GM21619 (cell line): ENCODE data around the gene S100A5.
A peak's percentile ranks its signal among the peaks of the same experiment; 100 is the strongest.

Source experiments
- ATAC-seq: cut with Tn5 transposase; IDR thresholded peaks from one replicate; pipeline ENCODE4 v1.9.1; 2021; ENCODE audit not compliant: unreplicated experiment

S100A5 gene

DNA sequence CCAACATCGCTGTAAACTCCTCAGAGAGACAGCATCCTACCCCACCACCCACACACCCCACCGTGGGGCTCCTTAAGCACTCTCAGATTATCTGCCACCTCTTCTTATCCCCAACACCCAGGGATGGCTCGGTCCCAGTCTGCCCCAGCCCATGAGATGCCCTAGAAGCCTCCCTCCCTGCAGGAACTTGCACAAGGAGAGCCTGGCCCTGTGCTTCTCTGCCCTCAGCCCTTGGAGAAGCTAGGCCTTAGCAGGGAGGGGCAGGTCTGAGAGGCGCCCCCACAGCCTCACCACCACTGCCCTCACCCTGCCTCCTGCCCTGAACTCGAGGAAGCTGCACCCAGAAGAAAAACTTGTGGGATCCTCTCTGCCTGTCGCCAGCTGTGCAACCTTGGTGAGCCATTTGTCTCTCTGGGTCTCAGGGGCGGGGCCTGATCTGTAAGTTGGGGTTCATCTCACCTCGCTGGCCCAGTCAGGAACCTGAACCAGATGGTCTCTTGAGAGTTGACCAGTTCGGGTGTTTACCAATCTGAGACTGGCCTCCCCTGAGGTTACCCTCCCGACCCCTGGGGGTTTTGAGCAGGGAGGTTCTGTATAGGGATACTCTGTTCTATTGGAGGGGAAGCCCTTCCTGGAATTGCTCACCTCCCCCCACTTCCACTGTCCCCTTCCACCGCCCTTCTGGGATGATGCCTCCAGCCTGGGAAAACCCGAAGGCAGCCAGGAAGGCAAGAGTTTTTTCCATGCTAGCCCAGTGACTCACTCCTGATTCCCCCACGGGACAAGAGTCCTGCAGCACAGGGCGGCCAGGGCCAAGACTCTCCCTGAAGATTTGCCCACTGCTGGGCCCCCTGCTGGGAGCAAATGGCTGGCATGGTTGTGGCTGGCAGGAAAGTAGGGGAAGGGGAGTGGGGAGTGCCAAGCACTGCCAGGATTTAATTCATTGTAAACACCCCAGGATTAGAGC, 8.3 kb upstream of the S100A5 start, which contains the start of gene S100A3:
Gene S100A3, minus strand, starts transcription at position 537 of the 967 bp plus-strand sequence. CDS start 773 bp downstream, outside the sequence.
- no peak for ATAC-seq

DNA sequence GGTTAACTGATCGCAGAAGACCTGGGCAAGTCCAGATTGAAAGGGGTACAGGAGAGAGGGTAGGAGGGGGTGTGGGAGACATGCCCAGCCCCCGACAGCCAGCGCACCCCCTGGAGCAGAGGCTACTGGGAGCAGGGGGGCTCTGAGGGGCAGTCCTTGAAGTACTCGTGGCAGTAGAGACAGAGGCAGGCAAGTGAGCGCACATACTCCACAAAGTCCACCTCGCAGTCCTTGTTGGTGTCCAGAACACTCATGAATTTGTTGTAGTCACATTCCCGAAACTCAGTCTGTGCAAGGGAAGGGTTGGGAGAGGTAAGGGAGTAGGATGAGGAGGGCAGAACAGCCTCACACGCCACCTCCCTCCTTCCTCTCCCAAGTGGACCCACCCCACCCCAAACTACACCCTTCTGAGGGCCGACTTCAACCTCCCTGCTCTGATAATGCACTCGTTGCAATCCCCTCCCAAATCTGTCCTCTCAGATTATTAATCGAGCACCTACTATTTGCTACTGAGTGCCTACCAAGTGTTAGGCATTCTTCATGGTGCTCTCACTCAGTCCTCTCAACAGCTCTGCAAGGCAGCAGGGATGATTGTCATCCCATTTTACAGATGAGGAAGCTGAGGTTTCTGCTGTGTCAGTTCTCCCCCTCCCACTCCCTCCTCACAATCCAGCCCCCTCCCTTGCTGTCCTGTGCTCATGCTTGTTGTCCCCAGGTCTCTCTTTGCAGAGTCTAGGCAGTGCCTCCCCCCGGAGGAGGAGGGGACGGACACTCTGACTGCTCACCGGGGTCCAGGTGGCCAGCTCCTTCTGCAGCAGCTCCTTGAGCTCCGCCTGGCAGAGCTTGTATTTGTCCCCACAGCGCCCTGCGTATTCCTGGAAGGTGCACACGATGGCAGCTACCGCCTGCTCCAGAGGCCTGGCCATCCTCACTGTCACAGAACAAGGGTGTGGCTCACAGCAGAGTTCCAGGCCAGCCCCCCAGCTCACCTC, 7.1 kb upstream of the S100A5 start:
- ATAC-seq: no peak

DNA sequence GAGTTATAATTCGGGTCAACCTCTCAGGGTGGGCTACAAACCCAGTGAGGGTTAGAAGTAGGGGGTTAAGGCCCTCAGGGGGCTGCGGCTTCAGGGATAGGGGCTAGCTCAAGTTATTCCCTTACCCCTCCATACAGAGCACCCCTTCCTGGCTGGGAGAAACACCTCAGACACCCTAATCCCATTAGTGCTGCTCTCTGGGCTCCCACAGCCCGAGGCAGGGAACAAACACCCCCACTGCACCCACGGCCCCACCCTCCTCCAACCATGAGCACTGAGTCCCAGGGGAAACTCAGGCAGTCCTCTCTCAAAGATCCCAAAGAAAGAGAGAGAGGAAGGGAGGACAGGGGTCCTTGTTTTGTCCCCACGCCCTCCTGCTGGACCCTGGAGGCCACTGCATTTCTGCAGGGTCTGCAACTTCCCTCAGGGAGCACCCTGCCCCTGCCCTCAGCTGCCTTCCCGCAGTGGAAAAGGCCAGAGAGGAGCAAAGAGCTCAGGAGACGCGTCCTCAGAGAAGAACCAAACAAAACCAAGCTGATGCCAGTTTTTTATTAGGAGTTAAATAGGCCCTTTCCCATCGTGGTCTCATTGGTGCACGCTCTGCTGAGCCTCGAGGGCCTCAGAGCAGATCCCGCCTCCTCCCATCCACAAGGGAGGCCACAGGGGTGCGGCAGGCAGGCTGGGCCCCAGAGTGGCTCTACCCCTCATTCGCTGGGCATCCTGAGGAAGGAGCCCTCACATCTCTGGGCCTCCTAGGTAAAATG, 6.2 kb upstream of the S100A5 start:
- no peak for ATAC-seq

DNA sequence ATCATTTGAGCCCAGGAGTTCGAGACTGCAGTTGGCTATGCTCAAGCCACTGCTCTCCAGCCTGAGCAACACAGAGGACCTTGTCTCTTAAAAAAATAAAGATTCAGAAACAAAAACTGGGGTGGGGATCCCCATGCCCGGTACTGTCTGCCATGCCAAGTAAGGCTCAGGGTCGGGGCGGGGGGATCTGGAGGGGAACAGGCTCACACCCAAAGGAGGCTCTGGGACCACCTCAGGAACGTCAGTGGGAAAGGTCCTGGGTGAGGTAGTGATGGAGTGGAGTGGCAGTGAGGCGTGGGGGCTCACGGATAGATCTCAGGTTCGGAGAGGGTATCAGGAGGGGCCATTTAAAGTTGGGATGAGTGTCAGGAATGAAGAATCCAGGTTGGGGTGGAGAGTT, 5.6 kb upstream of the S100A5 start:
- ATAC-seq: no peak

DNA sequence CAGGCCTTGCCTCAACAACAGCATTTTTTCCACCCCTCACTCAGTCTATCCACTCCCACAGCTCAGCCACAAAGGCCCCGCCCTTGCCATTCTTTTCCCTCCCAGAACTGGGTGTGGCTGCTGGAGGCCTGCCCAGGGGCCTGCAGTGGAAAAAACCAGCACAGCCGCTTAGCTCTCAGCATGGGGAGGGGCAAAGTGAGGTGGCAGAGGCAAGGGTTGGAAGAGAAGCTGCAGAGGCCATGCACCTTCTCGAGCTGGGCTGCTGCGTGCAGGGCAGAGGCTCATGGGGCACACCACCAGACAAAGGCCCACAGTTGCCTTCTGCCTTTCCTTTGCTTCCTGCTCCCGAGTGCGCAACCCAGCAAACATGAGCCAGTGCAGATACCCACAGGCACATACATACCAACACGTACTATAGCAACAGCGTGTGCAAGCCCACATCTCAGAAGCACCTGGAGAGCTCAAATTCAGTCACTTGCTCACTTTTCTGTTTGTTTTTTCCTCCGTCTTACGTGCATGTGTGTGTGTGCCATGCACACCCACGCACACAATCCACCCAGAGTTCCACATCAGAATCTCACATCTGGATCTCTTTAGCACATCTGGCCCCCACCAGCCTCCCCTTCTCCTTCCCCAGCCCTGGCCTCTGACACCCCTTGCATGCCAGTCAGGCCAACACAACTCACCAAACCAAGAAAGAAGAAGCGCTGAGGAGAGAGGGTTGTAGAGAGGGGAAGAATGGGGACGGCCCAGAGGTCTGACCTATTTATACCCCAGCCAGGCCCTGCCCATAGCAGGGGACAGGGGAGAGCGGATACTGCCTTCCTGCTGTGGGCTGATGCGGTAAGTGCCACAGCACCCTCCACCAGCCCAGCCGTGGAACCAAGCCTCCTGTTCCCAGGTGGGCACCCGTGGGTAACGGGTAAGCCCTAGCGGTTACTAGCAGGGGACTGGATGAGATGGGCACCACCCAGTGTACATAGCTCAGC, 4.6 kb upstream of the S100A5 start, which contains the start of gene S100A4:
Gene S100A4, minus strand, starts transcription at position 740 of the 989 bp plus-strand sequence. CDS start 1,012 bp downstream, outside the sequence.
- no peak for ATAC-seq

DNA sequence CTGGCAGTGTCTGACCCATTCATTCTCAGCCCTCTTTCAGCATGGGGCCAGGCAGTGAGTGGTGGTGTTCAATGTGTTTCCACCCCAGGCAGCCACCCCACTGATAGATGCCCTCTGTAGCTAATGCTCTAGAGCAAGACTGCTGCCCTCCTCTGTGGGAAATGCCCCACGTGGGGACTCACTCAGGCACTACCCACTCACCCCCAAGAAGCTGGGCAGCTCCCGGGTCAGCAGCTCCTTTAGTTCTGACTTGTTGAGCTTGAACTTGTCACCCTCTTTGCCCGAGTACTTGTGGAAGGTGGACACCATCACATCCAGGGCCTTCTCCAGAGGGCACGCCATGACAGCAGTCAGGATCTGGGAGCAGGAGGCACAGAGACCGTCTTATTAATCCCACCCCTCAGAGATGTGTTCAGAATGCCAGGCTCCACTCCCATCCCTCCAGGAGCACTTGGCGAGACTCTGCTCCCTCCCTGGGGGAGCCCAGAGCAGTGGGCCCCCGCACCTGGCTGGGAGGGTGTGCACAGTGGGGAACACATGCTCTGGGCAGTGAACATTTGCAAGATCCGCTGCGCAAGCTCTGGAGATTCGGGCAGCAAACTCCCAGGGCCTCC, 3.8 kb upstream of the S100A5 start:
- ATAC-seq: no peak

DNA sequence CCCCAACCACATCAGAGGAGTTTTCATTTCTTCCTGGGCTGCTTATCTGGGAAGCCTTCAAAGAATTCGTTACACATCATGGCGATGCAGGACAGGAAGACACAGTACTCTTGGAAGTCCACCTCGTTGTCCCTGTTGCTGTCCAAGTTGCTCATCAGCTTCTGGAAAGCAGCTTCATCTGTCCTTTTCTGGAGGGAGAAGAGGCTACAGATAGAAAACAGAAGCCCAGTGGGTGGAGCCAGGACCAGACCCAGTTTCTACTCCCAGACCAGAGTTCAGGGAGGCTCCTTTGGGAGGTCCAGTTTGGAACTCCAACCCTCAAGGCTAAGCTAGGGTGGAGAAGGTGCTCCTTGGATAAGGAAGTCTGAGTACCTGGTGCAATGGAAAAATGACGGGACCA, 3.0 kb upstream of the S100A5 start:
- ATAC-seq: no peak

DNA sequence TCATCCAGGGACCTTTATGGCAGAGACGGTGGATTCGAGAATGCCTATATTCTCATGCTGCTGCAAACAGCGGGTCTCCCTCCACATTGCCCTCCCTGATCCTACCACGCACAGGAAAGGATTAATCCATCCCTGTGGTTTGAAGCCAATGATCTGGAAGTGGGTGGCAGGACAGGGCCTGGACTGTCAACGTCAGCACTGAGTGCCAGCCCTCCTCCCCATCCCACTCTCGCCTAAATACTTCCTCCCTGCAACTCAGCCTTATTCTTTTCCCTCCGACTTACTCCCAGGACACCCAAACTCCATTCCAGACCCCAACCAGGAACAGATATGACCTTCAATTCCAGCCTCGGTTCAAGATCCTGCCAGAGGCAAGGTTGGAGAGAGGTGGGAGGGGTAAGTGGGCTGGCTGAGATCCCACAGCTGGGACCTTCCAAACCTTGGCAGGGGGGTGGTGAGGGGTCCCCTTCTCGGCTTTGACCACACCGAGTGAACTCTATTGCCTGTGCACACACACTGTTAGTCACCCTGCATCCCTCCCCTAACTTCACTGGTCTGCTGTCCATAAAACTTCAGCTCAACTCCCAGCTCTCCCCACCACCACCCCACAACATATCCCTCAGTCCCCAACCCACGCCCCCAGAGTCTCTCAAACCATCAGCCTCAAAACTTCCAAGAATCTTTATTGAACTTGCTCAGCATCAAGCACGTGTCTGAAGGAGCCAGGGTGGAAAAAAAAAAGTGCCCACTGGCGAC, 2.4 kb upstream of the S100A5 start:
- ATAC-seq: no peak

DNA sequence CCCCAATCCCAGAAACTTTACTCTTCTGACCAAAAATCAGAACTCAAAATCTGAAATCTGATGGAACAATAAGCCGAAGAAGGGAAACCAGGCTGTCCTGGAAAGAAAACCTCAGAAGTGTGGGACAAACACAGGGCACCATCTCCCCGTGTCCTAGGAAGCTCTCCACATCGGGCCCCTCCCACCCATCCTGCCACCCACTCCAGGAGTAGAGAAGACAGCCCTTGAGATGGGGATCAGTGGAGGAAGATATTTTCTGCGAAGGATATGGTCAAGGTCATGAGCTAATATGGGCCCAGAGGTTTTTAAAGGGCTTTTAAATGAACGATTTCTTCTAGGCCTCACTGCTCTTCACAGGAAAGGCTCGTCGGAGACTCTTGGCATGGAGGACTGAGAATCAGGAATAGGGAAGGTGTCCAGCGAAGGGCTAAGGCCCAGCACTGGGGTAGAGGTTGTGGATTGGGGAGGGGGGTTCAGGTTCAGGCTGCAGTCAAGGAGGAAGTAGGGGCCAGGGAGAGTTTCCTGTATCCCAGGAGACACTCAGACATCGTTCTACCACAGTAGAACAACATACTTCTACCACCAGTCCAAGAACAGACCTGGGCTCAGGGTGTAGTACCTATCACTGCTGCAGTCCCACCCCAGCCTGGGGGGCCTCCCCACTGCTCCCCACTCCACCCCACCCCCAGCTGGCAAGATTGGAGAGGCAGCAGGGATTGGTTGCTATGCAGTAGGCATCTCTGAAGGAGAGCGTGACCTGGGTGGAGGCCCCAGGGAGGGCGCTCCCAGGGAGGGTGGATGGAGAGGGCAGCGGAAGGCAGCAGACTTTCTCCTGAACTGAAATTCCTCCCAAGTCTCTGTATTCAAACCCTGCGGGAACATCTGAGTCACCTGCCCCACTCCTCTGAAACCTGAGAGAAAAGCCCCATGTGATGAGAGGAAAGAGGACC, 1.2 kb upstream of the S100A5 start:
- no peak for ATAC-seq

DNA sequence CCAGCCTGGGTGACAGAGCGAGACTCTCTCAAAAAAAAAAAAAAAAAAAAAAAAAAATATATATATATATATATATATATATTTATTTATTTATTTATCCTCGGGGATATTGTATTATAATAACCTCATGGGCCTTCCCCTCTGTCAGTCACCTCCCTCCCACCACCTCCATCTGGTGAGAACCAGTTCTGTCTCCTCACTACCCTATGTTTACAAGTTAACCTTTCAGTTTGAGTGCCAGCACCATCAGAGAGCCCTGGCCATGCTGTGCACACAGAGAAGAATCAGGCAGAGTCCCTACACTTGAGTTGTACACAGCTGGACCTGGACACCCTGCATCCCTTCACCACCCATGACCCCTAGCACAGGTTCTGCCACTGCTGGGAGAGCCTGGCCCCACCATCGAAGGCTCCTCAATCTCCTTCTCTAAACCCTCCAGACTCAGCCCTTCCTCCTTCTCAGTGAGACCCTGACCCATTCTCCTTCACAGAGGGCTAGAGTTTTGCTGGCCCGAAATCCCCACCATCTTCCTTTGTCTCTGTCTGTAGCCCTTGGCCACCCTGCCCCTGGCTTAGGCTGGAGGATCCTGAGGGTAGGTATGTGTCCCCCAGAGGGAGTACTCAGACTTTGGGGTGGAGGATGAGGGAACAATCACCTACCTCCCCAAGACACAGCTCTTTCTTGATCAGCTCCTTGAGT, 1.2 kb downstream of the S100A5 start:
- no peak for ATAC-seq

DNA sequence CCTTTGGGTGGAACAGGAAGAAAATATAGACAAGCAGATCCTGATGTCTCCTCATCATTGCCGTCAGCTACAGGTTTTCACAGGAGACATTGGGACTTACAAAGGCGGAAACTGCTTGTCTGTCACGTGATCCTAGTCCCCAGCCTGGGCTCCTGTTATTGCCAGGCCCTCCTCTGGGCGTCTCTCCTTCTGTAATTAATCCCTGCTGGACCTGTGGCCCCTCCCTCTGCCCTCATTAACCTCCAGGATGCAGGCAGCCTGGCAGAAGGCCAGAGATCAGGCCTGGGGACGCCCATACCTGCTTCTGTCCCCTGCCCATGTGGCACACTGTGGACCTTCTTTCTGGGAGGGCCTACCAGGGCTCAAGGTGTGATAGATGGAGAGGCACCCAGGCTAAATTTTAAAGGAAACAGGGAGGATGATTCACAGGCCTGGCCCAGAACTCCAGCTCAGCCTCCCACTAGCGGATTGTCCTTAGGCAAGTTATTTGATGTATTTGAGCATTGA, 2.4 kb downstream of the S100A5 start:
- ATAC-seq: no peak

DNA sequence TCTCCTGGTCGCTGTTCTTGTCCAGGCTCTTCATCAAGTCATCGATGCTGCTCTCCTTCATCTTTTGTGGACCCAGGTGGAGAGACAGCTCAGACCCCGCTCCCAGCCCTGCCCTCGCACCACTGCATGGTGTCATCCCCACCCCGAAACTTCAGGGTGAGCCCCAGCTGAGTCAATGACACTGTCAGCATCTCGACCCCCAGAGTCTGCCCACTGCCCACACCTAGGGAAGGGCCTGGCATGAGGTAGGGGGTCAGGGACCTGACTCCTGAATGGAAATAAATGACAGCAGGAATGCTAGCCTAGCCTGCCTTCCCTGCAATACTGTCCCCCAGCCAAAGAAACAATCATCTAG, 3.4 kb downstream of the S100A5 start:
- ATAC-seq: no peak

DNA sequence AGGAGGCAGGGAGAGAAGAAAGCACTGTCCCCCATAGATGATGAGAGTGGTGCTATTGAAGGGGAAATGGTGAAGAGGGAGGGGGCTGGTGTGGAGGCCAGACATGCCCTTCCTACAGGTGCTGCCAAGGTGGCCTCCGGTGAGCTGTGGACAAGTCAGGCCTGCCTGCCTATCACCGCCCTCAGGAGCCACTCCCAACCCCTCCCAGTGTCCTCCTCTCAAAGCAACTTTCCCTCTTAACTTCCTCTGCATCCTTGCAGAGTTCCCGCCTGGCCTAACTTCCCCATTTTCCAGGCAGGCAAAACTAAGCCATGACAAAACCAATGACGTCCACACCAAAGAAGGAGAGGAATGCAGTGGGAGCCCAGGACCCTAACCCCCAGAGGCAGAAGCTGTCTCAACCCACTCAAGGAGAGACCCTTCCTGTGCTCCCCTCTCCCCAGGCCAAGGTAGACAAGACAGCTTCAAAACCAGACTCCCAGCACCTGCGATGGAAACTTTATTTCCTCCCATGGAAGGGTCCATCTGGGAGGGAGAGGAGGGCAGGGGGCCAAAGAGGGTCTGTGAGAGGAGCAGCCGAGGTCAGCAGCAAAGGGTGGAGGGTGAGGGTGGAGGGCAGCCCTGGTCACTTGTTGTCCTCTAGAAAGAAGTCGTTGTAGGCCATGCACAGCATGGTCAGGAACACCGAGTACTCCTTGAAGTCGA, 3.9 kb downstream of the S100A5 start:
- ATAC-seq: no peak

DNA sequence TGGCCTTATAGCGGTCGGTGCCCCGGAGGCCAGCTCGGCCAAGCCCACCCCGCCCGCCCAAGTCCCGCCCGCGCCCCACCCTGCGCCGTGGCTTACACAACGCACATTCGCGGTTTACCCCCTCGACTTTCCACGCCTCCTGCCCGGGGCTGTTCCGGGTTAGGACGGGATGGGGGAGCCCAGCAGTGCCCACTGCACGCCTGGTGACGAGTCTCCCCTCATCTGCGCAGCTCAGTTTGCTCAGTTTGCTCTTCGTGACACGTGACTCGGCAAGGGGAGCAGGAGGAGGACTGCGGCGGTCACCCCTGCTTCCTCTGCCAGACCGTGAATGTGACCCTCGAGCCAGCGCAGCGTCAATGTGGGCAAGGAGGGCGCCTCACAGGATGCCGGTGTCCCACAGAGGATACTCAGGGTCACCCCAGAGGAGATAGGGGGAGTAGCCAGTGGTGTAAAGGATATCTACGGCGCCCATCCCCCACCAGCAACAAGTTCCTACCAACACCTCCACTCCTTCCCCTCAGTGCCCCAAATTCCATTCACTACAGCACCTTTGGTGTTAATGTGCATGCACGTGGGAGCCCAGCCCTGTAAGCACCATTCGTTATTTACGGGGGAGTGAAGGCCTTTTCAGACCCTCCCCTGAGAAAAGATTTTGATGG, 4.6 kb downstream of the S100A5 start:
- ATAC-seq: peak; percentile 52
